Activated T-cell treated with anti-CD3 and anti-CD28 coated beads, Interleukin-2, amount 50 U/mL, for 48 hours (primary cell): Measurements from ENCODE around the gene PARM1.

ENCODE experiments used
- DNase-seq, 2 experiments: peaks; one replicate each; pipeline ENCODE4 v3.0.0-alpha.2; 2020

The PARM1 gene

DNA sequence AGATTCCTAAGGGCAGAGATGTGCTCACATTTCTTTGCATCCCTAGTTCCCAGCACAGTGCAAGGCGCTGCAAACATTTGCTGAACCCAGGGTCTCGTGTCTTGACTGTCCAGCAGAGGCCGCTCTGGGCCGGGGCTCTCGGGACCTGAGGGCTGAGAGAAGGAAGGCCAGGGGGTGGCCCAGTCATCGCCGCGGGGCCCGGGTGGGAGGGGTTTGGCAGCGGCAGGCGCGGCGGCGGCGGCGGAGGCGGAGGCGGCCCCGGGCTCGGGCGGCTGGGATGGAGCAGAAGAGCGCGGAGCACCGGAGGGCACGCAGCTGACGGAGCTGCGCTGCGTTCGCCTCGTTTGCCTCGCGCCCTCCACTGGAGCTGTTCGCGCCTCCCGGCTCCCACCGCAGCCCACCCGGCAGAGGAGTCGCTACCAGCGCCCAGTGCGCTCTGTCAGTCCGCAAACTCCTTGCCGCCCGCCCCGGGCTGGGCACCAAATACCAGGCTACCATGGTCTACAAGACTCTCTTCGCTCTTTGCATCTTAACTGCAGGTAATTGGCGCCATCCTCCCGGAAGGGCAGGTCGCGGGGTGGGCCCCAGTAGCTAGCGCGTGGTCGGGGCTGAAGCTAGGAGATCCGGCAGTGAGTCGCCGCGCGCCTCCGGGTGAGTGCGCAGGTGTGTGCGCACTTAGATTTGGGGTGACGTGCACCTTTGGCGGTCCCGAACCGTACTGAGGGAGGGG is at the start of gene PARM1:
TSS of gene PARM1 (plus strand) at position 285 of the 730 bp plus-strand sequence. CDS start at position 497, 212 bp downstream.
- DNase-seq, result peak; percentile 67 to 73

- DNase-seq, result no peak
Observed at GRCh38 chr4:74884266-74884665, 48.6 kb upstream of the PARM1 start.

- DNase-seq, result no peak
Observed at GRCh38 chr4:74886484-74886883, 46.4 kb upstream of the PARM1 start.

DNA sequence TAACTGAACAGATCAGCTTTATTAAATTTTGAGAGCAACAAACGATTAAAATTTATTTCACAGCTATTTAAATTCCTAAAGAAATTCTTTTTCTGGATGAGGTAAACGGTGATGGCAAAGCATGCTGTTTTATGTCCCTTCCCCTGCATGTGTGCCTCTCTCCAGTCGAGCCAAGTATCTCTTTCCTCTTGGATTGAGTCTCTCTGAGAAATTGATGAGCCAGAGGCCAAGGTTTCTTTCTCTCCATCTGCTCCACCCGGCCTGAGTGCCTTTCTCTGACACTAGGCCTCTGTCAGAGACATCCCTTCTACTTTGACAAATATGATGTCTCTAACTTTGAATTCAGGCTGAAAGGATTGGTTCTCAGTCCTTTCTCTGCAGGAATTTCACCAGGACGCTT is 42.6 kb upstream of the PARM1 start:
- DNase-seq, result no peak

GRCh38 chr4:74891037-74891436 is 41.9 kb upstream of the PARM1 start:
- no peak for DNase-seq

GRCh38 chr4:74893171-74893570 is 39.7 kb upstream of the PARM1 start:
- DNase-seq, result no peak

GRCh38 chr4:74896595-74896994 is 36.3 kb upstream of the PARM1 start:
- DNase-seq, result no peak

DNA sequence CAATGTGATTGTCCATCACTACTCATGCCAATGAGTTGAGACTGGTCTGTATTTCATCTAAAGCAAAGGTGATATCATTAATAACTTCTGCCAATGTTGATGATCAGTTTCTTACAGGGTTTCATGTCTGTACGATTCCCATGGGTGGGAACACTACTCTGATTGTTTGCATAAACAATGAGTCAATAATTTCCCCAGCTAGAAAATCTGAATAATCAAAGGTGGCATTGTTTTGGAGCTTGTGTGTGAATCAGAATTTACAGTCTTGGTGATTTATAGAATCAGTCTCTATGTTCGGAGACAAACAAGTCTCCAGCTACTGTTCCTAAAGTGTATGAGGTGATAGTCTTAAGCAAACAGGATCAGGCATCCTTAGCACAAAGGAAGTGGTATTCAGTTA is 35.5 kb upstream of the PARM1 start:
- no peak for DNase-seq

DNA sequence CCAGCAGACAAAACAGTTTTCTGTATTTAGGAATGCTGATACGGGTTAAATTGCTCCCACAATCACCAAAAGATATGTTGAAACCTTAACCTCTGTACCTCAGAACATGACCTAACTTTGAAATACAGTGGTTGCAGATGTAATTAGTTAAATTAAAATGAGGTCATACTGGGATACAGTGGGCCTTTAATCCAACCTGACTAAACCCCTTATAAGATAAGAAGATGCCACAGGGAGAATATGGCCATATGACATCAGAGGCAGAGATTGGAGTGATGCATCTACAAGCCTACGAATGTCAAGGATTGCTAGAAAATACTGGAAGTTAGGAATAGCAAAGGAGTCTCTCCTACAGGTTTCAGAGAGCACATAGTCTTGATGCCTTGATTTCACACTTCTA is 32.1 kb upstream of the PARM1 start:
- no peak for DNase-seq

- DNase-seq, result no peak
Observed at GRCh38 chr4:74904509-74905065, 28.3 kb upstream of the PARM1 start.

GRCh38 chr4:74906771-74907170 is 26.1 kb upstream of the PARM1 start:
- DNase-seq, result no peak

DNA sequence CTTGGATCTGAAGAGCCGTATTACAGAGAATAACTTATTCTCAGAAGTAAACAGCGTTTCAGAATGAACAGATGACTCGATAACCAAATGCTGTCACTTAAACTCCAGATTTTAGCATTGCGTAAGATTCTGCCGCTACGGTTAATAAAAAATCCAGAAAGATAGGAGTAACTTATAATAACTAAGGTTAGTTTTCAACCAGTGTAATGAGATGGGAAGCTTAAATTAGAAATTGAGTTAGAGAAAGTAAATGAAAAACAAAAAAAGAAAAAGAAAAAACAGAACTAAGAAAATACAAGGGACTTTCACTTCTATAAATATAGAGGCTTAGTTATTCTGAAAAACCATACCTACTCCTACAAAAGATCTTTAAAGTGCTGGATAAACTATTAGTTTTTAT is 13.1 kb upstream of the PARM1 start:
- DNase-seq, result no peak

GRCh38 chr4:74920704-74921103 is 12.2 kb upstream of the PARM1 start:
- DNase-seq, result no peak

DNA sequence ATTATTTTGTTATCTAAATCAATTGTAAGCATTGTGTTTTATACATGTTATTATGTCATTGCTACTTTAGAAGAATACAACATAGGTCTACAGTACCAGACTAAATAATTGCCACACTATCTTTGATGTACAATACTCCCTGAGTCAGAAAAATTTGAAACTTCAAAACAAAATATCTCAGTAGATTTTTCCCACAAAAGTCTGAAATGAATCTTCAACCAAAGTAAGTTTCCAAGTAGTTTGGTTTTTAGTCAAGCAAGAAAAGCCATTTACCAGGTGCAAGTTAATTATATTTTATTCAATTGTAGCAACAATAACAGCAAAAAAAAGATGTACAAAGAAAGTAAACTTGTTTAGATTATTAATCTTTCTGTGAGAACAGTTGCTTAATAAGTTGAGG is 11.4 kb upstream of the PARM1 start:
- no peak for DNase-seq

GRCh38 chr4:74926007-74926406 is 6.9 kb upstream of the PARM1 start:
- DNase-seq, result no peak

DNA sequence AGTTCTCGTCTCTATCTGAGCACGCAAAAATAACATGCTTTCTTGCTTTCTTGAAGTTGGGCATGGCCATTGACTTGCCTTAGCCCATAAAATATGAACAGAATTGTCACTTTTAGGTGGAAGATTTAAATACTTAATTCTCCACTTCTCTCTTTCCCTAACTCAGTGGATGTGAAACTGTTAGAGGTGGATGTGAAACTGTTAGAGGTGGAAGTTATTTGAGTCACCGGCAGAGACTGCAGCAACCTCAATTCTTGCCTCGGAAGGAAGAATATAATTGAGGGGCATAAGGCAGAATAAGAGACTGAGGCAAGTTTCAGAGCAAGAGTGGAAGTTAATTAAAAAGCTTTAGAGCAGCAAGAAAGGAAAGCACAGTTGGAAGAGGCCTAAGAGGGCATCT is 2.8 kb upstream of the PARM1 start:
- DNase-seq, result no peak

DNA sequence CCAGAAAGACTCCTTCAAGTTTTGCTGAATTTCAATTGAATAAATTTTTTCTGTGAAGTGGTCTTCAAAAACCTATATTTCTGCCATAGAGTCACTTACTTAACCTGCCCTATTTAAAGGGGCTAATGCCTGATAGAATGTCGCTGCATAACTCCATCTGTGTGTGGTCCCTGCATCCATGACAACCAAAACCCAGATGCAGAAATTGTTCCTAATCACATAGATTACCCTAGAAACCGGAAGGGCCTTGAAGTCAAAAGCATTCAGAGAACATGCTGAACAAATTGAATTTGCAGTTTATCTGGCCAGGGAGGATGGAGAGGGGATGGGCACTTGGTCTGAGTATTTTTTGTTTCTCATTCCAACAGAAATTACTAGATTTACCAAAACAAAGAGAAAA is 1.5 kb upstream of the PARM1 start:
- DNase-seq, result no peak

DNA sequence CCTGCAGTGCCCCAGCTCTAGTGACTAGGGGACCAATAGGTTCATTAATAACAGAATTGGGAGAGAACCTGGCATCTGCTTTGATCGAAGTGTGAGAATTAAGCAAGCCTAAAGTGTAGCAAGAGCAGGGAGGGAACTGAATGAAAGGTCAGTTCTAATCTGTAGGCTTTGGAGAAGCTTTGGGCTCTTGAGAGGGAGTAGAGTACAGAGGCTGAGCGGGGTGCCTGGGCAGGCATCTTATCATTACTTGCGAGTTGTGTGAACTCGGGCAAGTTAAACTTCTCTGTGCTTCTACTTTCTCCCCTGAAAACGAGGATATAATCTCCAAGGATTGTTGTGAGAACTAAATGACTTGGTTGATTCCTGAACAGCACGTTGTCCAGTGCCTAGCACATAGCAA is 906 bp upstream of the PARM1 start:
- DNase-seq, result no peak

GRCh38 chr4:74933562-74934015 is 673 bp downstream of the PARM1 start:
- peak in 1 of 2 experiments; percentile 17 for DNase-seq

DNA sequence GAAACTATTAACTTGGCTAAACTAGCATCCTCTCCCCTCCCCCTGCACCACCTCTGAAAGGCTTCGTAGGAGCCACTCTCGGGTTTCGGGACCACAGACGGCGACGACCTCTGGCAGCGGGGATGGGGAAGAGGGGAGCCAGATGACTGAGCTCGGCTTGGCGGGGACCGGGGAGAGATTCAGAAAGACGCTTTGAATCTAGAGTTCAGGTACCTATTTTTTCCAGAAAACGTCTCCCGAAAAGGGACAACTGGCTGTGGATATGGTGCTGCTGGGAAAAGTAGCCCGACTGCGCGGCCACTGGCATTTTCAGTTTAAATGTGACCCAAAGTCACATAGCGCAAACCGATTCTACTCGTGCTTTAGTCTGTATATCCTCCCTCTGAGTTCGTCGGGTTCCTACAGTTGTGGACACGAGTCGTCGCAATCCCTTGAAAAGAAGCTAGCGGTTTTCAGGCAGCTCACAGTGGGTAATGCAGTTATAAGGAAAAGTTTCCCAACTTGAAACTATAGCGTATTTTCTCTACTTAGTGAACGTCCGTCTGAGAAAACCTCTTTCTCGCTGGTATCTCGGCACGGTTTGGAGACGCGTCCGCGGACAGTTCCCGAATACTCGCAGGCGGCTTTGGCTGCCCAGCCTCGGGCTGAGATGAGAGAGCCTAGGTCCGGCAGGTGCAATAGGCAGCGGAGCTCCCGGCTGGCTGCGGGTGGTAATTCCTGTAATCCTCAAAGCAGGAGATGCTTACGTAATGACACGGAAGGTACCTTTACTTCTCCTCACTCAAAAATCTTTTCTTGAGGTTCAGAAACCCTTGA is 1.3 kb downstream of the PARM1 start:
- DNase-seq, result peak in 1 of 2 experiments; percentile 14

DNA sequence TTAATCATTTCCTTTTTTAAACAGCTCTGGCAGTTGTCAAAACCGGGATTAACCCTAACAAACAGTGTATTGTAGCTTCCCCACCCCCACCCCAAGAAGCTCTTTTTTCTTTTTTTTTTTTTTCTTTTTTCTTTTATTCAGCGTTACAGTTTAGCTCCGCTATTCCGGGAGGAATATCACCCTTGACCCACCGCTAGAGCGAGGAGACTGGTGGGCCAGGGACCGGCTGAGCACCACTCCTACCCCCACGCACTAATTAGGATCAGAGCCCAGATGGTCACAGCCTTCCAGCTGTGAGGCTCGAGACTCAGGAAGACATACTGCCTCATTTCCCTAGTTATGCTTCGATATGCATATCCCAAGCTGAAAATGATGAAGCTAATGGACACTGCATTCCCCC is 2.0 kb downstream of the PARM1 start:
- DNase-seq, result no peak

DNA sequence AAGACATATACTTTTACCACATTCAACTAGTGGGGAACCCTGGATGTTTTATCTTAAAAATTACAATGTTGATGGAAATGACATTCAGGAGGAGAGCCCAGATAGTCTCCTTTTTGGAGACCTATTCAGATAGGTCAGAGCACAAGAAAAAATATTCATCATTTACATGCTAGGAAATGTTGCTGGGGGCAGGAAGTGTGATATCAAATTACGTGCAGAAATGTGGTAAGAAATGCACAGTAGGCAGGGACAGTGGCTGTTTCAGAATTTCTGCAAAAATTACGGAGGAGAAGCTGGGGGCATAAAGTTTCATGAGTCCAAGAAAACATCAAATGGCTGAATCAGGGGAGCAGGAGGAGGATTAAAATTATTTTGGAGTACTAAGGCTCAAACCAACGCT is 8.2 kb downstream of the PARM1 start:
- DNase-seq, result no peak

DNA sequence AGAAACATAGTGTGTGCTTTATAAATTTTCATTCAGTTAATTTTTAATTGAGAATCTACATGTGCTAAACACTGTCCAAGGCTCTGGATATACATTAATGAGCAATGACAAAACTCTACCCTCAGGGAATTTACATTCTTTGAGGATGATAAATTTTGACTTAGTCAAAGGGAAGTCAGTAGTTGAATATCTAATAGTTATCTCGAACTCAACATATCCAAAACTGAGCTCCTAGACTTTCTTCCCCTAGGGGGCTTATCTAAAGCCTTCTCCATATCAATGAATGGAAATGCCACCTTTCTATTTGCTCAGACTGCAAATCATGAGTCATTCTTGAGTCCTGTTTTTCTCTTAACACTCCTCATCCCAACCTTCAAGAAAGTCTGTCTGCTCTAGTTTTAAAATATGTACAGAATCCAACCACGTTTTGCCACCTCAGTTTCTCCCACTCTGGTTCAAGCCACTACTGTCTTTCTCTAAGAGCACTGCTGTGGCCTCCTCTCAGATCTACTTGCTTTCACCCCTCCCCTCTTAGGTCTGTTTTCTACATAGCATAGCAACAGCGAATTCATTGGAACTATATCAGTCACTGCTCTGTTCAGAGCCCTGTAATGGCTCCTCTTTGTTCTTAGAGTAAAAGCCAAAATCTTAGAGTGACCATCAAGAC is 9.5 kb downstream of the PARM1 start:
- no peak for DNase-seq

DNA sequence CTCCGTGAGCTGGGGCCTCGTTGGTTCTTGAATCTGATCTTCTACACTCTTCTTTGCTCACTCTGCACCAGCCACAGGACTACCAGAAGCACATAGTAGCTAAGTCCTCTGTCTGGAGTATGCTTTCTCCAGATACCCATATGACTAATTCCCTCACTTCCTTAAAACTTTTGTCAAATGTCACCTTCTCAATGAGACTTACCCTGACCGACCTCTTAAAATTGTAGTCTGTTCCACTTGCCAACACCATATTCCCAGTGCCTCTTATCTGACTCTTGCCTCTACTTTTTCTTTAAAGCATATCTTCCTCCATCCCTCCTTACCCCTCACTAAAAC is 10.0 kb downstream of the PARM1 start:
- no peak for DNase-seq
